Astrocyte of the cerebellum (primary cell): ENCODE results near the gene EXD2.
A peak's percentile ranks its signal among the peaks of the same experiment; 100 is the strongest.

Experiments used
- DNase-seq: peaks from one replicate; pipeline ENCODE4 v3.0.0-alpha.2; 2011; ENCODE audit warnings: low read depth
- H3K4me3 ChIP-seq: 2 replicates; pipeline ENCODE4 v1.5.1; 2011; ENCODE audit warnings: mild to moderate bottlenecking, low read depth, low read length, moderate library complexity
- in situ Hi-C: cut with HindIII; loops from 2 replicates; pipeline ENCODE4 v1.10.0; 2017; ENCODE audit warnings: low sequenced_read_pairs
- TF ChIP-seq, protein P1 (sequence below): IDR thresholded peaks from 2 replicates; pipeline ENCODE4 v1.5.1; 2012; ENCODE audit warnings: low read length, low read depth, moderate library complexity, mild to moderate bottlenecking; ENCODE audit errors: missing control alignments

EXD2 gene, protein sequence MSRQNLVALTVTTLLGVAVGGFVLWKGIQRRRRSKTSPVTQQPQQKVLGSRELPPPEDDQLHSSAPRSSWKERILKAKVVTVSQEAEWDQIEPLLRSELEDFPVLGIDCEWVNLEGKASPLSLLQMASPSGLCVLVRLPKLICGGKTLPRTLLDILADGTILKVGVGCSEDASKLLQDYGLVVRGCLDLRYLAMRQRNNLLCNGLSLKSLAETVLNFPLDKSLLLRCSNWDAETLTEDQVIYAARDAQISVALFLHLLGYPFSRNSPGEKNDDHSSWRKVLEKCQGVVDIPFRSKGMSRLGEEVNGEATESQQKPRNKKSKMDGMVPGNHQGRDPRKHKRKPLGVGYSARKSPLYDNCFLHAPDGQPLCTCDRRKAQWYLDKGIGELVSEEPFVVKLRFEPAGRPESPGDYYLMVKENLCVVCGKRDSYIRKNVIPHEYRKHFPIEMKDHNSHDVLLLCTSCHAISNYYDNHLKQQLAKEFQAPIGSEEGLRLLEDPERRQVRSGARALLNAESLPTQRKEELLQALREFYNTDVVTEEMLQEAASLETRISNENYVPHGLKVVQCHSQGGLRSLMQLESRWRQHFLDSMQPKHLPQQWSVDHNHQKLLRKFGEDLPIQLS

DNA sequence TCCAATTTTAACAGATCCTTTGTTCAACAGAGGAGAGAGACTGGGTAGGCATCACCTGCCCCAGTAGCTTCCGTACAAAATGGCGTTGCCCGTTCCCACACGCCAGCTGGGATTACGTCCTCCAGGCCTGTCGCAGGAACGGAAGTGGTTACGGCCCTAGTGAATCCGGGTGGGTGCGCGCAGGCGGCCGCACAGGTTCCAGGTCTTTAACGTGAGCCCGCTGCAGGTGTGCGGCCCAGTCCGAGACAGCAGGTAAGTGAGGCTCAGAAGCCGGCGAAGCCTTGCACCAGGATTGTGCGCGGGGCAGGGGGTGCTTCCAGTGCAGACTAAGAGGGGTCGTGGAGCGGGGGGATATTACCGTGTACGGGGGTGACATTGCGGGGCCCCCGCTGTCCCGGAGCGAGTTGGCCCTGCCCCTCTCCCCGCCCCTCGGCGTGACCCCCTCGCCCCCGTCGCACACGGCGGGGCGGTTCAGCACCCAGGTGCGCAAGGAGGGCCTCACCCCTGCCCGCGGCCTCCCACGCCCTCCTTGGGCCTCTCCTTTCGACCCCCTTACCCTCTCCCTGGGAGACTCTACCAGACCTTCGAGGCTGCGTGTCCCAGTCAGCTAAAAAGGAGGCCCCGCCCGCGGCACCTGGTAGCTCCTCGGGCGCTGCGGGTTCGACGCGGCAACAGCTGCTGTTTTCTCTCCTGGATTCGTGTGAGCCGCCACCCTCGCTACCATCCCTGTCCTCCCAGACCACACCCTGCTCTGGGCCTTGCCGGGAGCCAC lies at the start of gene EXD2:
Gene EXD2, plus strand, starts transcription at position 159 of the 772 bp plus-strand sequence. CDS start 17,973 bp downstream, outside the sequence.
- in situ Hi-C loops = no loop called here
- DNase-seq = peak; percentile 42
- H3K4me3 ChIP-seq = peak within 1 kb of the TSS; percentile 89
- TF ChIP-seq, protein P1, sequence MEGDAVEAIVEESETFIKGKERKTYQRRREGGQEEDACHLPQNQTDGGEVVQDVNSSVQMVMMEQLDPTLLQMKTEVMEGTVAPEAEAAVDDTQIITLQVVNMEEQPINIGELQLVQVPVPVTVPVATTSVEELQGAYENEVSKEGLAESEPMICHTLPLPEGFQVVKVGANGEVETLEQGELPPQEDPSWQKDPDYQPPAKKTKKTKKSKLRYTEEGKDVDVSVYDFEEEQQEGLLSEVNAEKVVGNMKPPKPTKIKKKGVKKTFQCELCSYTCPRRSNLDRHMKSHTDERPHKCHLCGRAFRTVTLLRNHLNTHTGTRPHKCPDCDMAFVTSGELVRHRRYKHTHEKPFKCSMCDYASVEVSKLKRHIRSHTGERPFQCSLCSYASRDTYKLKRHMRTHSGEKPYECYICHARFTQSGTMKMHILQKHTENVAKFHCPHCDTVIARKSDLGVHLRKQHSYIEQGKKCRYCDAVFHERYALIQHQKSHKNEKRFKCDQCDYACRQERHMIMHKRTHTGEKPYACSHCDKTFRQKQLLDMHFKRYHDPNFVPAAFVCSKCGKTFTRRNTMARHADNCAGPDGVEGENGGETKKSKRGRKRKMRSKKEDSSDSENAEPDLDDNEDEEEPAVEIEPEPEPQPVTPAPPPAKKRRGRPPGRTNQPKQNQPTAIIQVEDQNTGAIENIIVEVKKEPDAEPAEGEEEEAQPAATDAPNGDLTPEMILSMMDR = no peak

DNA sequence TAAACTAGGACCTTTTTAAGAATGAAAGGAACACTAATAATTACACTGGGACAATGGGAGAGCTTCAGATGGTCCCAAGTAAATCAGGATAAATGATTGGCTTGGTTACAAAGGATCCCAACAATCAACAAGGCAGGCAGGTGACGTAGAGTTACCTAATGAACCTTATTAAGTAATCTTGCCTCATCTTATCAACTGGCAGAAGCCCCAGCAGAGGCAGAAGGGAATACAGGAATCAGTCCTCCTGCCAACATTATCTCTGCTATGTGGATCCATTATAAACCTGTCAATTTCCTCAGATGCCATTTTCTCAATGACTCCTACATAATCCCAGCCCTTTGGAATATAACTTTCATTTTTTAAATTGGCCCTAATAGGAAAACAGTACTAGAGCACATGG lies 49.7 kb upstream of the EXD2 start:
- H3K4me3 ChIP-seq = no peak overlapping the region
- TF ChIP-seq, protein P1 = no peak
- in situ Hi-C loops = no loop called here
- no peak for DNase-seq

DNA sequence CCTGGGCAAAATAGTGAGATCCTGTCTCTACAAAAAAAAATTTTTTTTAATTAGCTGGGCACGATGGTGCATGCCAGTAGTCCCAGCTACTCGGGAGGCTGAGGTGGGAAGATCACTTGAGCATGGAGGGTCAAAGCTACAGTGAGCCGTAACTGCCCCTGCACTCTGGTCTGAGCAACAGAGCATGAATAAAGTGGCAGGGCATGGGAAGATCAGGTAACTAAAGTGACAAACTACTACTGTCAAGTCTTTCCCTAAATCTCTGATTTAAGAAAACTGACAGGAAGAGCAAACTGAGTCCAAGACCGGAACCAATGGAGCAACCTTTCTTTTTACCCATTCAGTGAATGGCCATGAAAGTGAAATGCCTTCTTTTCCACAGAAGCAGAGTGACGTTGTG lies 49.2 kb upstream of the EXD2 start:
- no peak overlapping the region for H3K4me3 ChIP-seq
- DNase-seq = no peak
- in situ Hi-C loops = no loop called here
- TF ChIP-seq, protein P1 = no peak

DNA sequence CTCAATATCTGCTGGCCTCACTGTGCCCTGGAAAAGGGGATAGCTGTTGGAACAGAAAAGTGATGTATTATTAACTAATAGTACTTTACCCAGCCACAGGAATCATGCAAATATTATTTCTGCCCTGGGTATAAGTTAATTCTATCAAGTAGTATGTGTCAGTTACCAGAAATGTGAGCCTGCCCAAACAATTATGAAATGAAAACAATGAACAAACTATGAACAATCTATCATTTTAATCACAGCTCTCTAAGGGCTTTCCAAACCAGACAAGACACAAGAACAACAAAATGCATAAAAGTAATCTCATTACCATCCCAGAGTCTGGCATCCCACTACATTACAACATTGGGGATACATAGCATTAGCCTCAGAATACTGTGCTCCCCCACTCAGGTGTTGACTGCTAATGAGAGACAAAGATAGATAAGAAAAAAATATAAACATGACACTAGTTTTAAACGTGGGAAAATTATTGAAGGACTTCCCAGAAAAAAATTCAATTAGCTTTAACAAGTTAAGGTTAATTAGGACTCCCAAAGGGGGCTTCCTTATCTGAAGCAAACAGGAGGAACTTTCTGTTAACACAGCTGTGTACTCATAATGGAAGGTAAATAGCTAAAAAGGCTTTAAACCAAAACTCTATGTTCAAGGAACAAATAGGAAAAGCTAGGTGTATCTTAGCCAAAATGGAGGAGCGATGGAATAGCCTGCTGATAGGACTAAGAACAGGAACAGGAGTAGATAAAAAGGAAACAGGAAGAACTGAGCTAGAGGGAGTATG lies 41.6 kb upstream of the EXD2 start:
- DNase-seq = no peak
- TF ChIP-seq, protein P1 = no peak
- H3K4me3 ChIP-seq = no peak overlapping the region
- in situ Hi-C loops = no loop called here

DNA sequence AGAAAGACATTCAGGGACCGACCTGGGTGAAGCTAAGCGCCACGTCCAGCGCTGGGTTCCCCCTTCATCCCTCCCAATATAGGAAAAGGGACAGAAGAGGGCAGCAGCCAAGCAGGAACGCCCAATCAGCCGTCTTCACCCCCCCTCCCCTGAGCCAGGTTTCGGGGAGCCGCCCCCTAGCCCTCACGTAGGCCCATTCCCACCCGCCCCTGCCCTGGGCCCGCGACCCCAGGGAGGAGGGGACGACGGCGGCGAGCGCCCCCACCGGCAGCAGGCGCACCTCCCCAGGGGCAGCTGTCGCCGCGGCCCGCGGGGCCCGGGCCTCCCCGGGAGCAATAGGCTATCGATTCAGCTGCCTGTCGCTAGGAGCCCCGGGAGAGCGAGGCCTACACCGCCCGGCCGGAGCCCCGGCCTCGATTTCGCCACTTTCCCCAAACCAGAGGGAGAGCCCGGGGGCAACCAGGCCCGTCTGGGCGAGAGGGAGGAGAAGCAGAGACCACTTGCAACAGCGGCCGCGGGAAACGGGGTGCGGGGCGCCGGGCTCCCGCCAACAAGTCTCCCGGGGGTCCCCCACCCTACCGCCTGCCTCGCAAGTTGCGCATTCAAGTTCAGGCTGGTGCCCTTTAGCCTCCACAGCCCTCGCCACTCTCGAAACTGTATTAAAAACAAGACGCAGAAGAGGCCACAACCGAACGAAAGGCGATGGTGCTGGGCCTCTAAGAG lies 39.7 kb upstream of the EXD2 start:
- peak overlapping the region; percentile 89 for H3K4me3 ChIP-seq
- DNase-seq = no peak
- in situ Hi-C loops = no loop called here
- TF ChIP-seq, protein P1 = peak; percentile 41
